Measurements from ENCODE around the gene TMEM130. TPM values are rescaled to one million over a fixed set of nuclear protein-coding genes. Genes with fewer than 3 reads are reported as not detected.

TMEM130 gene
- total and polyA plus RNA-seq, 10 of the 15 experiments (the other 5 are each of a cell fraction or from before 2014, with no cell fraction given) = 0.04 to 0.15 (median 0.11) TPM; not detected in 7

GRCh38 chr7:98827258-98827657 is 42.6 kb downstream of the TMEM130 start (continued):
- TF ChIP-seq PAX5 (IDR thresholded peaks at IDR 0.05; ENCODE audit: borderline replicate concordance, low read depth, low read length) (no peak), CHD2 (IDR thresholded peaks at IDR 0.05; ENCODE audit: borderline replicate concordance, low read depth, low read length) (no peak), TCF12 (IDR thresholded peaks at IDR 0.05; ENCODE audit: low read depth, low read length) (no peak), SMARCA5 (IDR thresholded peaks at IDR 0.05) (no peak), POU2F2 (IDR thresholded peaks at IDR 0.05; ENCODE audit: borderline replicate concordance, low read depth, low read length) (no peak), ZBTB11 (CRISPR knock-in tag; IDR thresholded peaks at IDR 0.05) (no peak), SREBF1 (IDR thresholded peaks at IDR 0.05; ENCODE audit: low read length) (no peak), TBL1XR1 (IDR thresholded peaks at IDR 0.05; ENCODE audit: low read depth, low read length) (no peak), SMAD1 (IDR thresholded peaks at IDR 0.05; ENCODE audit: low read depth, partially characterized antibody) (no peak)

GRCh38 chr7:98826811-98827231 is 43.0 kb downstream of the TMEM130 start:
- Histone ChIP-seq H3K79me2 (ENCODE audit: control insufficient read depth, insufficient read depth, low read length) (no peaks in the 10 kb centered on the region), H3K4me2 (ENCODE audit: control insufficient read depth, insufficient read depth) (no peak overlapping the region), H3K4me1 (ENCODE audit: control insufficient read depth, insufficient read depth, low read length) (no peaks in the 10 kb centered on the region), H3K36me3 (ENCODE audit: control insufficient read depth in 2 of 2, insufficient read depth in 2 of 2, low read length in 1 of 2) (no peaks in the 10 kb centered on the region), H4K20me1 (ENCODE audit: control insufficient read depth, insufficient read depth) (no peaks in the 10 kb centered on the region), H3K9me3 (replicated peaks; ENCODE audit: control insufficient read depth, insufficient read depth, low read length) (no peaks in the 10 kb centered on the region), H3K27me3 (replicated peaks in 1 of 2; ENCODE audit: control insufficient read depth in 2 of 2, insufficient read depth in 2 of 2, low read length in 1 of 2) (no peaks in the 10 kb centered on the region), H3K9ac (ENCODE audit: control insufficient read depth, insufficient read depth, low read length) (no peak overlapping the region), H3K27ac (ENCODE audit: control insufficient read depth, insufficient read depth) (no peak overlapping the region), H3K4me3 (no peak overlapping the region), H2AFZ (ENCODE audit: control insufficient read depth, low read depth, low read length) (no peak overlapping the region)
- POLR2A ChIA-PET = no interaction called here
- TF ChIP-seq E4F1 (IDR thresholded peaks at IDR 0.05; ENCODE audit: borderline replicate concordance, partially characterized antibody) (no peak), HDGF (IDR thresholded peaks at IDR 0.05) (no peak)
- no TSS peak for BruUV-seq (replicated peaks)
- SMC1A ChIA-PET (ENCODE audit: uncharacterized antibody, unreplicated experiment) = no interaction called here
- intact Hi-C loops (cut with micrococcal nuclease; ENCODE audit: unreplicated experiment) = no loop called here
- FAIRE-seq (no peak), ATAC-seq (no peak), DNase-seq (ENCODE audit: low read depth, low spot score) (no peak)
- 44% methylated on average over 13 of the region's 13 CpGs for WGBS (ENCODE audit: insufficient coverage, insufficient replicate concordance, low lambda C conversion rate, missing lambda C conversion rate)
- RAD21 ChIA-PET (ENCODE audit: unreplicated experiment) = no interaction called here
- in situ Hi-C loops (cut with MboI) = no loop called here
- CTCF ChIA-PET = interaction anchor here (1.5 to 2.1 kb wide), 2 partner anchors 10 to 14 kb away, joined by 4 to 6 read pairs; no protein-coding TSS in a partner anchor

Data from GM12878 (cell line).